Lower leg skin (tissue), 4 donors: ENCODE results near the gene UBE2G2. TPM values are rescaled to one million over a fixed set of nuclear protein-coding genes. Genes with fewer than 3 reads are reported as not detected.

Experiments used
- DNase-seq, 2 donors: peaks; one replicate each; pipeline ENCODE4 v3.0.0-alpha.2; 2019; ENCODE audit warnings: low spot score in 2 of 2
- H3K4me3 ChIP-seq: fragments of 200-600 bp; sonication (generic); 2 replicates; pipeline ENCODE4 v1.5.1; 2017; ENCODE audit warnings: mild to moderate bottlenecking, low read depth; ENCODE audit not compliant: poor library complexity, severe bottlenecking
- CTCF ChIP-seq, 3 donors: fragments of 450-650 bp; IDR thresholded peaks; one replicate each; pipeline ENCODE4 v1.5.1; 2016; ENCODE audit warnings: antibody characterized with exemption in 3 of 3, mild to moderate bottlenecking in 3 of 3, moderate library complexity in 2 of 3
- POLR2A ChIP-seq, 2 donors: fragments of 450-650 bp; IDR thresholded peaks; one replicate each; pipeline ENCODE4 v1.6.1; 2016 to 2017; ENCODE audit warnings: antibody characterized with exemption in 2 of 2, mild to moderate bottlenecking in 1 of 2, moderate library complexity in 1 of 2
- WGBS, 2 donors: methylation state at CpG; one replicate each; pipeline ENCODE4 v1.1.5; 2018; 5-methylcytosine and 5-hydroxymethylcytosine counted together
- intact Hi-C: fragments of 100-400 bp; cut with DNase I; formaldehyde crosslinking; loops from one replicate; pipeline ENCODE4 v1.15.0; 2023; ENCODE audit warnings: low total_unique reads
- total RNA-seq, 4 donors: library from RNA; depleted of rRNA; stranded (reverse); fragments of >200 nt; gene quantifications; one replicate each; pipeline ENCODE4 v1.1.0, GENCODE V29; 2016

The UBE2G2 gene
- total RNA-seq, 4 donors from 2014 or later = 37.2 to 61.8 (median 49.8) TPM

- TF ChIP-seq CTCF (IDR thresholded peaks at IDR 0.05) (no peak), POLR2A (IDR thresholded peaks at IDR 0.05) (no peak)
- intact Hi-C loops = loop anchor here (10.0 kb wide), 1 partner anchor 64 kb away; the partner anchor contains the start of gene PTTG1IP
- WGBS, 2 donors = 81 to 83% methylated on average over 6 of the region's 6 CpGs
Measured at GRCh38 chr21:44810779-44811178, 9.2 kb upstream of the UBE2G2 start.

GRCh38 chr21:44805859-44806258, 4.2 kb upstream of the UBE2G2 start:
- 78 to 85% methylated on average over 4 of the region's 4 CpGs for WGBS, 2 donors
- intact Hi-C loops = loop anchor here (10.0 kb wide), 1 partner anchor 129 kb away; no protein-coding TSS in a partner anchor
- H3K4me3 ChIP-seq = no peak overlapping the region
- DNase-seq = no peak
- no peak for TF ChIP-seq CTCF (IDR thresholded peaks at IDR 0.05)

More at GRCh38 chr21:44810779-44811178, 9.2 kb upstream of the UBE2G2 start:
- DNase-seq = no peak
- H3K4me3 ChIP-seq = no peak overlapping the region

GRCh38 chr21:44805226-44805625, 3.6 kb upstream of the UBE2G2 start:
- WGBS, 2 donors = 71 to 84% methylated on average over 4 of the region's 4 CpGs
- intact Hi-C loops = loop anchor here (10.0 kb wide), 1 partner anchor 130 kb away; no protein-coding TSS in a partner anchor
- TF ChIP-seq CTCF (IDR thresholded peaks at IDR 0.05) (no peak), POLR2A (IDR thresholded peaks at IDR 0.05) (no peak)
- no peak overlapping the region for H3K4me3 ChIP-seq
- DNase-seq = no peak

GRCh38 chr21:44804762-44805161, 3.1 kb upstream of the UBE2G2 start:
- TF ChIP-seq POLR2A (IDR thresholded peaks at IDR 0.05) (no peak), CTCF (IDR thresholded peaks at IDR 0.05) (no peak)
- WGBS, 2 donors = 66 to 71% methylated on average over 6 of the region's 6 CpGs
- DNase-seq = no peak
- H3K4me3 ChIP-seq = no peak overlapping the region
- intact Hi-C loops = loop anchor here (1.0 to 10.0 kb wide), 2 partner anchors 40 to 130 kb away; no protein-coding TSS in a partner anchor

- intact Hi-C loops = loop anchor here (1.0 to 10.0 kb wide), 2 partner anchors 41 to 131 kb away; no protein-coding TSS in a partner anchor
- DNase-seq = no peak
- no peak overlapping the region for H3K4me3 ChIP-seq
- WGBS, 2 donors = 63 to 75% methylated on average over 3 of the region's 3 CpGs
- TF ChIP-seq CTCF (IDR thresholded peaks at IDR 0.05) (no peak), POLR2A (IDR thresholded peaks at IDR 0.05) (no peak)
Measured at GRCh38 chr21:44803651-44804050, 2.0 kb upstream of the UBE2G2 start.
